Right lung (tissue), 5 donors: Measurements from ENCODE around the gene CPA2. TPM values are rescaled to one million over a fixed set of nuclear protein-coding genes. Genes with fewer than 3 reads are reported as not detected.
A peak's percentile ranks its signal among the peaks of the same experiment; 100 is the strongest.

Source experiments
- DNase-seq, 2 donors: peaks; one replicate each; pipeline ENCODE4 v3.0.0-alpha.2; 2013
- polyA plus RNA-seq, 5 donors: library from polyadenylated mRNA; unstranded; fragments of 120-200 nt; gene quantifications; one replicate each; pipeline versions ENCODE4 v1.2.1 to v1.2.3, GENCODE V29; 2013; ENCODE audit warnings: inconsistent platforms in 1 of 5, low replicate concordance in 1 of 5; ENCODE audit not compliant: insufficient read length in 5 of 5, insufficient read depth in 1 of 5

CPA2 gene
- polyA plus RNA-seq, 5 donors: 0.21 to 0.44 (median 0.32) TPM

GRCh38 chr7:130278860-130279259 lies 12.2 kb downstream of the CPA2 start:
- DNase-seq: peak; percentile 73 to 77

- DNase-seq: no peak
Observed at GRCh38 chr7:130279286-130279685, 12.6 kb downstream of the CPA2 start.

GRCh38 chr7:130279906-130280305 lies 13.2 kb downstream of the CPA2 start:
- DNase-seq: no peak

- DNase-seq: no peak
Observed at GRCh38 chr7:130281260-130281659, 14.6 kb downstream of the CPA2 start.

- DNase-seq: no peak
Observed at GRCh38 chr7:130286881-130287280, 20.2 kb downstream of the CPA2 start.

- no peak for DNase-seq
Observed at GRCh38 chr7:130288168-130288567, 21.5 kb downstream of the CPA2 start.

GRCh38 chr7:130288829-130289228 lies 22.2 kb downstream of the CPA2 start:
- DNase-seq: no peak

GRCh38 chr7:130289478-130289877 lies 22.8 kb downstream of the CPA2 start:
- no peak for DNase-seq

- DNase-seq: no peak
Observed at GRCh38 chr7:130290745-130291144, 24.1 kb downstream of the CPA2 start.

- no peak for DNase-seq
Observed at GRCh38 chr7:130292682-130293257, 26.1 kb downstream of the CPA2 start, which contains the start of gene CPA4. CPA4 (plus strand) TSS chr7:130293161; CDS start chr7:130293181, 20 bp downstream.

GRCh38 chr7:130293521-130293920 lies 26.9 kb downstream of the CPA2 start:
- no peak for DNase-seq

- DNase-seq: no peak
Observed at GRCh38 chr7:130294314-130294713, 27.7 kb downstream of the CPA2 start.

- DNase-seq: no peak
Observed at GRCh38 chr7:130296221-130296951, 29.7 kb downstream of the CPA2 start.

GRCh38 chr7:130297628-130298543 lies 31.2 kb downstream of the CPA2 start:
- DNase-seq: no peak

- no peak for DNase-seq
Observed at GRCh38 chr7:130298544-130299326, 32.1 kb downstream of the CPA2 start.

GRCh38 chr7:130299866-130300265 lies 33.2 kb downstream of the CPA2 start:
- DNase-seq: no peak

GRCh38 chr7:130301501-130302020 lies 34.9 kb downstream of the CPA2 start:
- DNase-seq: no peak

- DNase-seq: no peak
Observed at GRCh38 chr7:130302649-130303048, 36.0 kb downstream of the CPA2 start.

GRCh38 chr7:130303127-130303526 lies 36.5 kb downstream of the CPA2 start:
- no peak for DNase-seq

GRCh38 chr7:130303551-130303950 lies 36.9 kb downstream of the CPA2 start:
- DNase-seq: no peak

GRCh38 chr7:130303982-130304381 lies 37.3 kb downstream of the CPA2 start:
- DNase-seq: no peak
